Spleen (tissue), 7 donors: Measurements from ENCODE around the gene HNRNPF.

Experiments
- POLR2A ChIP-seq, 3 donors: fragments of 450-650 bp; IDR thresholded peaks; one replicate each; pipeline ENCODE4 v1.5.1; 2017; ENCODE audit warnings: antibody characterized with exemption in 3 of 3, mild to moderate bottlenecking in 1 of 3
- TF ChIP-seq, protein P1 (sequence below), 11 experiments: fragments of 200-600 bp in 7 of 11; fragments of 450-650 bp in 4 of 11; sonication (generic) in 4 of 11; IDR thresholded peaks in 8 of 11; conservative IDR thresholded peaks in 3 of 11; 1 replicate in 7 of 11; 2 replicates in 4 of 11; pipeline versions ENCODE4 v1.4.0 to v1.8.0; 2016 to 2021; ENCODE audit warnings: antibody characterized with exemption in 11 of 11, inconsistent platforms in 4 of 11, mild to moderate bottlenecking in 1 of 11
- donor health status: DM: no; HTN: no; CAD: no; lungs with moderate emphysema.
- donor health status: DM: no; HTN: no; CAD: no.
- donor health status: DM: no; HTN: no; CAD: no.

DNA sequence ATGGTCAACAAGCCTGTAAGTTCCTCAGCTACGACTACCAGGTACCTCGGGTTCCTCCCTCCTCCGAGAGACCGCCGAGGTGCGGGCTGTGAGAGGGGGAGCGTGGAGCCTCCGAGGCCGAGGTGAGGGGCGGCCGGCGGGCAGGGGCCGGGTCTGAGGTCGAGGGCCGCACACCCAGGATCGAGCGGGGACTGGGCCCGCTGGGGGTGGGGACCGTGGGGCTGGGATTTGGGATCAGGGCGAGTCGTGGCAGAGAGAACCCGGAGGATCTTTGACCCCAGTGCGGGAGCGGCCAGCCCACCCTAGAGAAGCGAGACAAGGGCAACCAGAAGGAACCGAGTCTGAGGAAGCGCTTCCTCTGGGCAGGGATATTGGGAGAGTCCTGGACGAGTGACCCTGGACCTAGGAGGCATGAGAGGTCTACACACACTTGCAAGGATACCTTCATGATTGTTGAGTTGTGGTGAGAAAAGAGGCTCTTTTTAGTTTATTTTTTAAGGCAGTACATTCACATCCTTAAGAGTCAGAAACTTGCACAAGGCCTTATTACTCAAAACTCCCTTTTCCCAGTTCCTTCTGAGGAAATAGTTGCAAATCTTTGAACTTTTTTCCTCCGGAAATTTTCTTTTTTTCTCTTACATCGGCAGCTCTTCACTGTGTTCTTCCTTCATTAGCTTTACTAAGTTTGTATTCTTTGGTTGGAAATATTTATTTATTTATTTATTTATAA lies 28.3 kb upstream of the HNRNPF start:
- TF ChIP-seq, protein P1, sequence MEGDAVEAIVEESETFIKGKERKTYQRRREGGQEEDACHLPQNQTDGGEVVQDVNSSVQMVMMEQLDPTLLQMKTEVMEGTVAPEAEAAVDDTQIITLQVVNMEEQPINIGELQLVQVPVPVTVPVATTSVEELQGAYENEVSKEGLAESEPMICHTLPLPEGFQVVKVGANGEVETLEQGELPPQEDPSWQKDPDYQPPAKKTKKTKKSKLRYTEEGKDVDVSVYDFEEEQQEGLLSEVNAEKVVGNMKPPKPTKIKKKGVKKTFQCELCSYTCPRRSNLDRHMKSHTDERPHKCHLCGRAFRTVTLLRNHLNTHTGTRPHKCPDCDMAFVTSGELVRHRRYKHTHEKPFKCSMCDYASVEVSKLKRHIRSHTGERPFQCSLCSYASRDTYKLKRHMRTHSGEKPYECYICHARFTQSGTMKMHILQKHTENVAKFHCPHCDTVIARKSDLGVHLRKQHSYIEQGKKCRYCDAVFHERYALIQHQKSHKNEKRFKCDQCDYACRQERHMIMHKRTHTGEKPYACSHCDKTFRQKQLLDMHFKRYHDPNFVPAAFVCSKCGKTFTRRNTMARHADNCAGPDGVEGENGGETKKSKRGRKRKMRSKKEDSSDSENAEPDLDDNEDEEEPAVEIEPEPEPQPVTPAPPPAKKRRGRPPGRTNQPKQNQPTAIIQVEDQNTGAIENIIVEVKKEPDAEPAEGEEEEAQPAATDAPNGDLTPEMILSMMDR (IDR thresholded peaks at IDR 0.05 in 8 of 11, conservative IDR thresholded peaks at IDR 0.05 in 3 of 11): no peak
- no peak for TF ChIP-seq POLR2A (IDR thresholded peaks at IDR 0.05)
